HG02759 (cell line): ENCODE results near the gene PIP5K1C.
"Not testable (repeated sequence)": the region's sequence is repeated elsewhere in the genome, so short reads cannot be mapped to it uniquely, and the experiment has no call there.

ENCODE experiments used
- ATAC-seq: cut with Tn5 transposase; IDR thresholded peaks from one replicate; pipeline ENCODE4 v1.9.1; 2021; ENCODE audit warnings: mild to moderate bottlenecking, moderate library complexity; ENCODE audit not compliant: unreplicated experiment

The PIP5K1C gene

DNA sequence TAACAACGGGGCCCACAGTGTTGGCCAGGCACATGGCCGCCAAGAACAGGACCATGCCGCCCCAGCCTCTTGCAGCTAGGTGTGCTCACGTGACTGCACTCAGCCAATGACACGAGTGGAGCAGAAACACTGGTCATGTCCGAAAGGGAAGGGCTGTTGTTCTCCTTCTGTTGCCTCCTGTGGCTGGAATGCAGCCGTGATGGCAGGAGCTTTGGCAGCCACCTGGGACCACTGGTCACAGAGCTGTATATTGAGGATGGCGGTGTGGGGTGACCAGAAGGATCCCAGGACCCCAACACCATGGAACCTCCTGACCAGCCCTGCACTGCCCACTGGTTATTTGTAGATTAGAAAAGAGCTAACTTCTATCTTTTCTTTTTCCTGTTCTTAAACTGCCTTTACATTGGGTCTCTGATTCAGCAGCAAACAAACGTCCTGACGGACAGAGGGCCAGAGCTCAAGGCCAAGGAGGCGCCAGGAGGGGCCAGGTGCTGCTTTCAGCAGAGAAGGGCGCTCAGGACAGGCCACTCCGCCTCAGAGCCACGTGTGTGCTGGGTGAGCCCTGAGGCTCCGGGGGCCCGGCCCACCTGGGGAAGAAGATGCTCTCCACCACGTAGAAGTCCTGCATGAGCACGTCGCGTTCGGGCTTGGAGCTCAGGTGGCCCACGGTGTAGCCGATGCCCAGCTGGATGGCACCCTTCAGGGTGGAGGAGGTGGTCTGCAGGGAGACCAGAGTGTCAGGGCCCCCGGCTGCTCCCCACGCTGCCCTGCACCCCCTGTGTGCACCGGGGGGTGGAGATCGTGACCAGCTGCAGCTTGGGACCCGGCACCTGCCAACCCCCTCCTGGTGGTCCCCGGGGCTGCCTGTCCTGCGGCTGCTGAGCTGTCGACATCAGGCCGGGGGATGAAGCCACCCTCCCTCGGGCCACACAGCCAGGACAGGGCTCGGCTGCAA, 38.7 kb downstream of the PIP5K1C start:
- no peak for ATAC-seq

DNA sequence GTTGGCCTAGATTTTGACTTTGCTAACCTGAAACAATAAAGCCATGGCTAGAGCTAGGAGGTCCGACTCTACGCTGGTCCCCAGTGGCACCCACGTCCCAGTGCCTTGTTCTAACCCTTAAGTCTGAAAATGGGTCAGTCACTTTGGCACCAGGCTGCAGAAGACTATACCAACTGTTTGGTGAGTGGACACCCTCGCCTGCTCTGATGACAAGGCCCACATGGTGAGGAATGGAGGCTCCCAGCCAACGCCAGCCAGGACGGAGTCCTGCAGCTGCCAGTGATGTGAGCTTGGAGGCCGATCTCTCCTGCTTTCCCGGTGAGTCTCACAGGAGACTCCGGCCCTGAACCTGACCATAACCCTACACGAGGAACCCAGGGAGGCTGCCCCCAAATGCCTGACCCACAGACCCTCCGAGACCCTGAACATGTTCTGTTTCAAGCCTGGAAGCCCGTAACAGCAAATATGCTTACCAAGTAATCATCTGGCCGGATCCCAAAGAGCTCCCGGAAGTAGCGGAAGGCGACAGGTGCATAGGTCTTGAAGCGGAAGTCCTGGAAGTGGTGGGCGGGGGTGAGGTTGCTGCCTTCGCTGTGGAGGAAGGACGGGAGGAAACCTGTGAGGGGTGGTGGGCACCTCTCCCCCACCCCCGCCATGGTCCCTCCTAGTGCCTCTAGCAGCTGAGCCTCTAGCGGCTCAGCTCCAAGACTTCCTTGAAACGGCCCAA, 39.6 kb downstream of the PIP5K1C start:
- ATAC-seq: no peak

DNA sequence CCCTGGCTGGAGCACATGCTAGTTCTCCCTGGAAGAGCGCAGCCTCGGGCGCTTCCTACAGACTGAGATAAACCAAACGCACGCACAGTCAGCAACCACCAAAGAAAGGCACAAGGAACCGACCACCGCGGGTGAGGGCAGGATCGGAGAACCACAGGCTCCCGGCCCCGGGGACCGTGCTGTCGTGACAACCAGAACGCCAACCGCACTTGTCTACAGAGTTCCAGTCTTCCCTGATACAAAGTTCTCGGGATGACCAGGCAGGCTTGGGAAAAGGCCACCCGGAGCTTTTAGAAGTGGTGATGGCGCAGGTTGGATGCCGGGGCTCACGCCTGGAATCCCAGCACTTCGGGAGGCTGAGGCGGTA, 40.5 kb downstream of the PIP5K1C start:
- no peak for ATAC-seq

DNA sequence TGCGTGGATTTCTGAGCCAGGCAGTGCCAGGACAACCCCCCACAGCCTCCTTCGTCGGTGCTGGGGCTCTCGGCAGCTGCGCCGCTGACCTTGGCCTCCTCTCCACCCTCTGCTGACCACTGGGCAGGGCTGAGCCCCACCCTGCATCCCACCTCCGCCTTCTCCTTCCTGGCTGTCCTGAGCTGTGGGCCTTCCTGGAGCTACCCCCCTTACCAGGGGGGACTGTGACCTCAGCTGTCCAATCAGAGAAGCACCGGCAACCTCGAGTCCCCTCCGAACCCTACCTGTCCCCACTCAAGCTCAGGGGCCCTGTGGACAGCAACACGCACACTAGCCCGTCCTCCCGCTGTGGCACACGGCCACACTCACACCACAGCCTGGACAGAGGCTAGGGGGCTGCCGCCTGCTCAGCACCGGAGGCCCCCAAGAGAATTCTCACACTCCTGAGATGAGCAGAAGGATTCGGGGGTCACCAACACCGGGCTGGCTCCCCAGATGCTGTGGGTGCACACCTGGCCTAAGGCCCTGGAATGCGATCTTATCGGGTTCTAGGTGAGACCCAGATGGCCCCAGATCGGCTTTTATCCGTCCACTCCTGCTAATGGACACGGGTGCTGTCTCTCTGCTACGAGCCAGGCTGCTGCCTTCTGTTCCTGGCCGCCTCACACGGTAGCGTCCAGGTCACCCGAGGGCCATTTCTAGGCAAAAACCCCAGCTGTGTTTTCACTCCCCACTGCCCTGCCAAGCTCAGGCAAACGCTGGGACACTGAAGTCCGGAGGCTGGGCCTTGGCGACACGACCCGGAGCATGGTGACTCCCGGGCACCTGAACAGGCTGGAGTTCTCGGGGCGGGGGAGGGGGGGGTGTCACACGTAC, 41.2 kb downstream of the PIP5K1C start:
- ATAC-seq: no peak

DNA sequence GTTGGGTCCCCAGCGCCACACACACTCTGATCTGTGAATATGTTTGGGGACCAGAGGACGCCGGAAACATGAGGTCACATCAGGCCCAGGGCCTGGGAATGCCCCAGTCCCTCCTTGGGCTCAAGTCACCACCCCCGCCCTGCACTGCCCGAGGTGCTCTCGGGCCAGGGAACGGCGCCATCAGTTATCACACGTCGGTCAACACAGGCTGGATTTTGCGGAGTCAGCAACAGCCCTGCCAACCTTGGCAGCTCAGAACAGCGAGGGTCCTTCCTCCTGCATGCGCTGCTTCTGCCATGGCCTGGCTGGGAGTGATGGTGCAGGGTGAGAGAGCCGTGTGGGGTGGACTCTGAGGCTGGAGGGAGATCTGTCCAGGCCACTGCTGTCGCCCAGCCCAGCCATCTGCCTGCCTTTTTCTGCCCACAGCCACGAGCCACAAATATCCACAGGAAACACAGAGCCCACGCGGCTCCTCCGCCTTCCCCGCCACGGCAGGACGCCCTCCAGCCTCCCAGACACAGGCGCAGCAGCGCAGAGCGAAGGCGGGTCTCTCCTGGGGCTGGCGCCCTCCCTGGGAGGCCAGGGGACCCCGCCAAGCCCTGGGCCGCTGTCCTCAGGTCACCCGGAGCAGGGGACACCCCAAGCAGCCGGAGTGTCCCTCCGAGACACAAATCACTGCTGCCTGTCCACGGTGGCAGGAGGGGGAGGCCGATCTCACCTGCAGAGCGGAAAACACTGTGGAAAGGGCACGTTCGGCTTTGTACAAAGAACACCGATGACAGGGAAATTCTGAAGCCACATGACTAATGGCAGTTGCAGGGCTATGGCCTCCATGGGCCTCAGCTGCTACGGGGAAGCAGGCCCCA, 42.0 kb downstream of the PIP5K1C start:
- ATAC-seq: no peak

DNA sequence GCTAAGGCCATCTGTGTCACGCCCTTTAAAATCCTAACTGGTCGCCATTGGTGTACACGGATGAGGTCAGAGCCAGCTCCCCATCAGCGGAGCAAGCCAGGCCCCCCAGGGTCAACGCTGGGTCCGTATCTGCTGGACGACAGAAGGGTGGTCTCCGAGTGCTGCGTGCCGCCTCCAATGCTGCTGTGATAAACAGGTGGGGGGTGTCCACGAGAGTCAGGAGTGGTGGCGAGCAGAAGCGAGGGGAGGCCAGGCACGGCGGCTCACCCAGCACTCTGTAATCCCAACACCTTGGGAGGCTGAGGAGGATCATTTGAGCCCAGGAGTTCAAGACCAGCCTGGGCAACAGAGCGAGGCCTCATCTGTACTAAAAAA, 42.9 kb downstream of the PIP5K1C start:
- no peak for ATAC-seq

DNA sequence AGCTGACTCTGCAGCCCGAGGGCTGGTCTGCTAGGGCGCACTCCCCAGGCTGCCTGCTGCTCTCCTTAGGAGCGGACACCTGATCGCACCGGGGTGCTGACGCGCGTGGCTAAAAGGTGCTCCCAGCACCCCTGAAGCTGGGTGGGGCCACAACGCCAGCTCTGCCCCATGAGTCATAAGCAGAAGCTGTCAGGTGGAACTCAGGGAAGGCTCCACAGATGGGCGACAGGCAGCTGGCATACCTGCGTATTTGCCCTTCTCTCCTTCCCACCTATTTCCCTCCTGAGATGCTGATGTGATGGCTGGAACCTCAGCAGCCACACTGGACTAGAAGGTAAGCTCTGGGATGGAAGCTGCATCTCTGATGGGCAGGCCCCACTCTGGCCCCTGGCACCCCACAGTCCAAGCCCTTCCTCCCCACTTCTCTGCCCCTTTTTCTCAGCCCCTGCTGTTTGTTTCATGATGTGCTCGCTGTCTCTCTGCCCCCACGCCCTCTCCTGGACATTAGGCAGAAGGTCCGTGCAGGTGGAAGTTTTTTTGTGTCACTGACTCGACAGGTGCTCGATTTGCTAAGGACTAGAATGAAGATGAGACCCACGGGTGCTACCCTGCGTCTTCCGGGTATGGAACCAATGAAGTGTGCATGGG, 43.4 kb downstream of the PIP5K1C start:
- no peak for ATAC-seq

DNA sequence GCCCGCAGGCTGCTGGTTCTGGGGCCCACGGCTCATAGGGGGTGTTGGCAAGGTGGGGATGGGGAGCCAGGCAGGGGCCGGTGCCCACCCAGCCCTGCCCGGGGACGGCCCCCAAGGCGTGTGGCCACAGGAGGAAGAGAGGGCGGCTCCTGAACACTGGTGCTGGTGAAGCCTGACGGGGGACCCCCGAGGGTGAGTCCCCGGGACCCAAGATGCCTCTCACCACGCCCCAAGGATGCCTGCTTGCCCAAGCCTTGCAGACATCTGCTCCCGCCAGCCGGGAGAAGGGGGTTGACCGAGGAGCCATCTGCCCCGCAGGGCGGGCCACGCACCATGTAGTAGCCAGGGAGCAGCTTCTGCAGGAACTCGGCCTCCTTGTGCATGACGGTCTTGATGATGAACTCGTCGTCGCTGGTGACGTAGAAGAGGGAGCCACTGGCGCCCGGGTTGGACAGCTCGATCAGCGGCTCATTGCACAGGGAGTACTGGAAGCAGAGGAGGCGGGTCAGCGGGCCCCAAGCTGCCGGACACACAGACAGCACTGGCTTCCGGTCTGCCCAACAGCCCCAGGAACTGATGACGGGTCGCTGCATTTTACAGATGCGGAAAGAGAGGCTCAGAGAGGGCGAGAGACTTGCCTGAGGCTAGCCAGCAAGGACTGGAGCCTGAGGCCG, 44.1 kb downstream of the PIP5K1C start:
- no peak for ATAC-seq

DNA sequence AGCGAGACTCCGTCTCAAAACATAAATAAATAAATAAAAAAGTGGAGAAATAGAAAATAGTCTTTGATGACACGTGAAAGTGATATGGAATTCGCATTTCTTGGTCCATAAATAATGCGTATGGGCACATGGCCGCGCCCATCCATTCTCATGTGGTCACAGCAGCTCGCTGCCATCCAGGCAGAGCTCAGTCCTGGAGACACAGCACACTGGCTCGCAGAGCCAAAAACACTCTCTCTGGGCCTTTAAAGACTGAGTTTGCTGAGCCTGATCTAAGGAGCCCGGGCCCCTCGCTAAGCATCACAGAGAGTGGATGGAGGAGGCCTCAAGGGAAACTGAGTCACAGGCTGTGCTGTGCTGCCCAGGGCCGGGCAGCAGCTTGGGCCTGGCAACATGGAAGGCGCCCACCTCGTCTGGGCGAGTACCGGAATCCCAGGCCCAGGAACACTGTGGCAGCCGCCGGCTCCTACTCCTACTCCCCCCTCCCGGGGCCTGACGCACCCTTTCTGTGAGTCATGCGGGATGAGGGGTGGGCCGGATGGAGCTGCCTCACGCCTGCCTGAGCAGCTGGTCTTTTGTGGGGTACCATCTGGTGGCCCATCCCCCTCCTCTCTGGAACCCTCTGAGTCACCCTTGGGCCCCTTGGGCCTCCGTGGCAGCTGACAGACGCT, 44.7 kb downstream of the PIP5K1C start:
- ATAC-seq: no peak

DNA sequence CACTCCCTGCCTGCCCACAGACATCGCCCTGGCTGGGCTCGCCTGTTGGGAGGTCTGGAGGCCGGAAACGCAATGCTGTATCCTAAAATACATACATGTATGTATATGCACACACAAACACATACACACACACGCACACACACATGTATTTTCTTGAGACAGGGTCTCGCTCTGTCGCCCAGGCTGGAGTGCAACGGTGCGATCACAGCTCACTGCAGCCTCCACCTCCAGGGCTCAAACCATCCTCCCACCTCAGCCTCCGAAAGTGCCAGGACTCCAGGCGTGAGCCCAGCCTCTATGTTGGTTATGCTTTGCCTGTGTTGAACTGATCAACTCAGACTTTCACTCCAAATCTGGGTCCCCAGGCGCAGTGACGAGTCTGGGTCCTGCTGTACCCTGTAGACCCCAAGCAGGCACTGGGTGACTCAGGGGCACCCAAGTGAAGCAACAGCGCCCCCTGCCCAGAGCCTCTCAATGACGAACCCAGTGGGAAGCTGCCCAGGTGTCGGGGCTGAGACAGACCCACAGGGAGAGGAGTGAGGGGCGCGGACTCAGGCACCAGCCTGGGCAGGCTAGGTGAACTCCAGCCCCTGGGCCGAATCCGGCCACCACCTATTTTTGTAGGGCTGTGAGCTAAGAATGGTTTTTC, 46.3 kb downstream of the PIP5K1C start:
- ATAC-seq: no peak

DNA sequence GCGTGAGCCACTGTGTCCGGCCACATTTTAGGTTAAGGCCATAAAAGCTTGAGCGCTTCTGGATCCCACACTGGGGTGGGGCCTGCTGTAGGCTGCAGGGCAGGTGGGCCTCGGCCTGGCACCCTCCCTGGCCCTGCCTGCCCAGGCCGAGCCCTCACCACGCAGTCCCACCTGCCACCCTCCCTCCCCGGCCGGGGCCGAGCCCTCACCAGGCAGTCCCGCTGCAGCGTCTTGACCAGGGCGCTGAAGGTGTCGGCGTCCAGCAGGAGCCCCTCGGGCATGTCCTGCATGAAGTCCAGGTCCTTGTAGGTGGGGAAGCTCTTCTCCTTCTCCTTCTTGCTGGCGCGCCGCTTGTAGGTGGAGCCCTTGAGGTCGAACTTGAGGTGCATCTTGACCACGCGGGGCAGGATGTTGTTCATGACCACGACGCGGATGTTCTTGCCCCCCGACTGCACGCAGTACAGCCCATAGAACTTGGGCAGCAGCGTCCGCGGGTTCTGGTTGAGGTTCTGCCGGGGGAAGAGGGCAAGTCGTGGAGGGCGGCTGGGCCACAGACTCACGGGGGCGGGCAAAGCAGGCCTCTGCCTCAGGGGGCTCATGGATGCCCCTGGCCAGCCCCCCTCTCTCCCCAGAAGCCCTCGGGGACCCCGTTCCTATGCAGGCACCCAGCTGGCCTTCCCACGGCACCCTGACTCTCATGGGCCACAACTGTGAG, 47.0 kb downstream of the PIP5K1C start:
- ATAC-seq: no peak

DNA sequence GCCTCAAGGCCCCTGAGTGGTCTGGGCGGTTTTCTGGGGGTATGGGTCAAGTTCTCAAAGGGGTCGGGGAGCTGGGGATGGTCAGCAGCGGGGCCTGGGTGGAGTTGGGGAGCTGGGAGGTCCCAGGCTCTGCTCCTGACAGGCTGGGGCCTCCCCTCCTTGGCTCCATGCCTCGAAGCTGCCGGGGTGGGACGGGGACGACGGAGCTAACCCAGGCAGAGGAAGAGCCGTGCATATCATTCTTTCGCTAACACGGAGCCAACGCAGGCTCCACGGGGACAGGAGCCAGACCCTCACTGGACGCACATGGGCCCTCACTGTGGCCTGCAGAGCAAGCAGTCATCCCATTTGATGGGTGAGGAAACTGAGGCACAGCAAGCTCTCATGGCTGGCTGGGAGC, 47.8 kb downstream of the PIP5K1C start:
- ATAC-seq: no peak

DNA sequence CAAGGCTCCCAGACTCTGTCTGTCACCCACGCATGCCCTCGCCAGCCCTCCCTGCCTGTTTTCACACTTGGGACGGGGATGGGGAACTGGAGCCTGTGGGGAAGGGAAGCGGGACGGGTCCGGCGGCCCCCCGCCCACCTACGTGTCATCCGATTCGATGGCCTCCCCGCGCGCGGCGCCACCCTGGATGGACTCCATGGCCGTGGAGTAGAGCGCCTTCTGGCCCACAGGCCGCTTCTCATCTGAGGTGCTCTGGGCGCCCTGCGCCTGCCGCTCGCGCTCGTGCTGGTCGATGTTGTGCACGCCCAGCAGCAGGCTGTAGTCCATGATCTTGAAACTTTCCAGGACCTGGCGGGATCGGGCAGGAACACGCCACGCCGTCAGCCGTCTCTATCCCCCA, 48.6 kb downstream of the PIP5K1C start:
- ATAC-seq: no peak

DNA sequence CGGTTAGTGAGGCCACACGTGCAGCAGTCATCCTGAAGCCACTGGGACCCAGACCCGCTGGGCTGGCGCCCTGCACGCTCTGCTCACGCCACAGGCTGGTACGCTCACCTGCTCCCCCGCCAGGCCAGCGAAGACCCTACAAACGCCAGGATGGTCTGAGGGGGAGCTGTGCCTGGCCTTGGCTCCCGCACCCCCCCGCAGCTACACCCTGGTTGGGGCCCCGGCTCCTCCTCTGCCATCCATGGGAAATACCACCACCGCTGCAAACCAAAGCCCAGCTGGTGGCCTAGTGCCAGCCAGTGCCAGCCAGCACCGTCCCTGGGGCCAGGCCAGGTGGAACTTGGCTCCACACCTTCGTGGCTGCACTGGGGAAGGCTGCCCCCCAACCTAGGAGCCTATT, 50.4 kb downstream of the PIP5K1C start:
- no peak for ATAC-seq

DNA sequence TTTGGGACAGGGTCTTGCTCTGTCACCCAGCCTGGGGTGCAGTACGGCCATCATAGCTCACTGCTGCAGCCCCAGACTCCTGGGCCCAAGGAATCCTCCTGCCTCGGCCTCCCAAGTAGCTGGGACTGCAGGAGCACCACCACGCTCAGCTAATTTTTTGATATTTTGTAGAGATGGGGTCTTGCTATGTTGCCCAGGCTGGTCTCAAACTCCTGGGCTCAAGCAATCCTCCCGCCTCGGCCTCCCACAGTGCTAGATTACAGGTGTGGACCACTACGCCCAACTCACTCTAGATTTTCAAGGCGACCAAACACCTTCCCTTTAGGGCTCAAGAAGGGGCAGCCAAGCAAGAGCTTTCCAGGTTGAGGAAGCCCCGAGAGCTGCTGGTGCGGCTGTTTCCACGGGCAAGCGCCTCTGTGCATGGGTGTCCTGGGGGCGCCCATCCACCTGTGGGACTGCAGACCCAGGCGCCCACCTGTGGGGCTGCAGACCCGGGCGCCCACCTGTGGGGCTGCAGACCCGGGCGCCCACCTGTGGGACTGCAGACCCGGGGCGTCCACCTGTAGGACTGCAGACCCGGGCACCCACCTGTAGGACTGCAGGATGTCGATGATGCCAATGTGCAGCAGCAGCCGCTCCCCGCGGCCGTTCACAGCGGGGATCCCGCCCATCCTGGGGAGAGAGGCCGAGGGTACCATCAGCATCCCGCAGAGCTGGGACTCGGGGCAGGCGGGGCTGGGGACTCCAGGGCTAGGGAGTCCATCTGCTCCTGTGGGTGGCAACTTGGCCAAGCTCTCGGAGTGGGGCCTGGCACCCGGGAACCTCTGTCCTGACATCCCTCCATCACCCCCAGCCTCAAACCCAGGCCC, 52.0 kb downstream of the PIP5K1C start:
- ATAC-seq: no peak

DNA sequence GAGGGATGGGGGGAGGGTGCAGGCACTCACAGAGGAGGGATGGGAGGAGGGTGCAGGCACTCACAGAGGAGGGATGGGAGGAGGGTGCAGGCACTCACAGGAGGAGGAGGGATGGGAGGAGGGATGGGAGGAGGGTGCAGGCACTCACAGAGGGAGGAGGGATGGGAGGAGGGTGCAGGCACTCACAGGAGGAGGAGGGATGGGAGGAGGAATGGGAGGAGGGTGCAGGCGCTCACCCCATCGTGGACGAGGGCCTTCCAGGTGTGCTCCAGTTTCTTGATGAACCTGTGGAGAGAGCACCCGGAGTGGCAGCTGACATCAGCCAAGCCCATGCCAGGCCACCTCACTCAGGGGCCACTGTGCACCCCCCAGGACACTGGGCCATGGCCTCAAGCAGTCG, 53.2 kb downstream of the PIP5K1C start:
- not testable (repeated sequence) for ATAC-seq
